Left lung (tissue), 10 donors: ENCODE results near the gene QPCT. TPM values are rescaled to one million over a fixed set of nuclear protein-coding genes. Genes with fewer than 3 reads are reported as not detected.

Experiments
- ATAC-seq: fragments of 200-7000 bp; cut with Tn5 transposase; one replicate; pipeline ENCODE4 v1.9.1; 2020; ENCODE audit warnings: moderate library complexity
- DNase-seq, 4 donors: peaks; one replicate each; pipeline ENCODE4 v3.0.0-alpha.2; 2013 to 2020
- H3K27ac ChIP-seq, 2 donors: fragments of 200-600 bp; sonication (generic) in 1 of 2; one replicate each; pipeline versions ENCODE4 v1.5.0 to v1.8.0; 2020 to 2021
- H3K27me3 ChIP-seq, 2 donors: fragments of 200-600 bp; sonication (generic) in 1 of 2; one replicate each; pipeline versions ENCODE4 v1.5.0 to v1.8.0; 2020 to 2021
- H3K36me3 ChIP-seq, 2 donors: fragments of 200-600 bp; sonication (generic) in 1 of 2; one replicate each; pipeline versions ENCODE4 v1.5.0 to v1.8.0; 2020 to 2021
- H3K4me1 ChIP-seq, 2 donors: fragments of 200-600 bp; one replicate each; pipeline ENCODE4 v1.8.0; 2021
- H3K4me3 ChIP-seq, 2 donors: fragments of 200-600 bp; sonication (generic) in 1 of 2; one replicate each; pipeline versions ENCODE4 v1.5.0 to v1.8.0; 2020 to 2021; ENCODE audit warnings: mild to moderate bottlenecking in 1 of 2
- H3K9me3 ChIP-seq, 2 donors: fragments of 200-600 bp; sonication (generic) in 1 of 2; one replicate each; pipeline versions ENCODE4 v1.5.0 to v1.8.0; 2020 to 2021
- CTCF ChIP-seq, 2 donors: fragments of 200-600 bp; sonication (generic) in 1 of 2; IDR thresholded peaks; one replicate each; pipeline versions ENCODE4 v1.5.0 to v1.8.0; 2021; ENCODE audit warnings: antibody characterized with exemption in 2 of 2
- intact Hi-C, 2 donors: fragments of 100-400 bp; cut with DNase I; formaldehyde crosslinking; loops; one replicate each; pipeline versions ENCODE4 v1.11.2 to v1.14.2; 2022
- polyA plus RNA-seq, 6 donors: library from polyadenylated mRNA; unstranded; fragments of 120-200 nt; gene quantifications; one replicate each; pipeline ENCODE4 v1.2.1, GENCODE V29; 2013; ENCODE audit not compliant: insufficient read length in 6 of 6
- total RNA-seq, 2 donors: library from RNA; stranded (reverse); fragmentation: NEBNext Ultra II Directional; extraction: Animal tissue kit (Norgen Biotek cat#: 25700); gene quantifications; one replicate each; pipeline ENCODE4 v1.2.1, GENCODE V29; 2021
- donor health status: DM: no; HTN: yes; CAD: no.
- donor health status: DM: no; HTN: no; CAD: no.

QPCT gene
- total and polyA plus RNA-seq, 8 donors, result 4.1 to 20.8 (median 10.8) TPM

GRCh38 chr2:37307500-37307899, 36.9 kb upstream of the QPCT start:
- Histone ChIP-seq H3K27me3 (no peaks in the 10 kb centered on the region), H3K36me3 (no peaks in the 10 kb centered on the region), H3K27ac (no peak overlapping the region), H3K9me3 (no peaks in the 10 kb centered on the region), H3K4me3 (no peak overlapping the region), H3K4me1 (peaks cover 4 to 45% of the 10 kb centered on the region in 2 donors)
- DNase-seq, result no peak
- ATAC-seq, result no peak
- TF ChIP-seq CTCF (IDR thresholded peaks at IDR 0.05), result no peak
- intact Hi-C loops, result no loop called here

GRCh38 chr2:37315364-37315763, 29.1 kb upstream of the QPCT start:
- no peak for ATAC-seq

GRCh38 chr2:37316181-37316580, 28.2 kb upstream of the QPCT start:
- intact Hi-C loops, result no loop called here
- no peak for TF ChIP-seq CTCF (IDR thresholded peaks at IDR 0.05)
- Histone ChIP-seq H3K36me3 (no peaks in the 10 kb centered on the region), H3K27ac (no peak overlapping the region), H3K27me3 (no peaks in the 10 kb centered on the region), H3K9me3 (no peaks in the 10 kb centered on the region), H3K4me1 (peaks cover 6 to 50% of the 10 kb centered on the region in 2 donors), H3K4me3 (no peak overlapping the region)
- no peak for DNase-seq
- no peak for ATAC-seq

More at GRCh38 chr2:37315364-37315763, 29.1 kb upstream of the QPCT start:
- Histone ChIP-seq H3K36me3 (no peaks in the 10 kb centered on the region), H3K4me1 (peaks cover 6 to 52% of the 10 kb centered on the region in 2 donors), H3K4me3 (no peak overlapping the region), H3K27me3 (no peaks in the 10 kb centered on the region), H3K9me3 (no peaks in the 10 kb centered on the region), H3K27ac (no peak overlapping the region)
- TF ChIP-seq CTCF (IDR thresholded peaks at IDR 0.05), result no peak
- DNase-seq, result no peak
- intact Hi-C loops, result no loop called here

- ATAC-seq (no peak), DNase-seq (no peak)
- no peaks in the 10 kb centered on the region for H3K9me3 ChIP-seq
- H3K27ac ChIP-seq, result no peak overlapping the region
- H3K27me3 ChIP-seq, result no peaks in the 10 kb centered on the region
- TF ChIP-seq CTCF (IDR thresholded peaks at IDR 0.05), result no peak
- H3K36me3 ChIP-seq, result no peaks in the 10 kb centered on the region
- peaks cover 20 to 53% of the 10 kb centered on the region in 2 donors for H3K4me1 ChIP-seq
- H3K4me3 ChIP-seq, result no peak overlapping the region
- intact Hi-C loops, result no loop called here
These were observed 26.7 kb upstream of the QPCT start for GRCh38 chr2:37317746-37318145.

GRCh38 chr2:37318401-37318800, 26.0 kb upstream of the QPCT start:
- H3K27ac ChIP-seq, result peak overlapping the region in 1 of 2 donors; percentile 38
- ATAC-seq, result peak; percentile 32
- intact Hi-C loops, result no loop called here

More at GRCh38 chr2:37318401-37318800, 26.0 kb upstream of the QPCT start:
- no peak overlapping the region for H3K4me3 ChIP-seq
- H3K4me1 ChIP-seq, result peaks cover 21 to 56% of the 10 kb centered on the region in 2 donors
- no peaks in the 10 kb centered on the region for H3K27me3 ChIP-seq
- TF ChIP-seq CTCF (IDR thresholded peaks at IDR 0.05), result no peak
- DNase-seq, result no peak
- no peaks in the 10 kb centered on the region for H3K9me3 ChIP-seq
- no peaks in the 10 kb centered on the region for H3K36me3 ChIP-seq
